Psoas muscle (tissue), 8 donors: Measurements from ENCODE around the gene SLF2. TPM values are rescaled to one million over a fixed set of nuclear protein-coding genes. Genes with fewer than 3 reads are reported as not detected.

Experiments used
- ATAC-seq, 4 donors: fragments of 200-7000 bp; cut with Tn5 transposase; one replicate each; pipeline ENCODE4 v1.9.1; 2020; ENCODE audit warnings: moderate library complexity in 3 of 4, mild to moderate bottlenecking in 2 of 4
- DNase-seq, 2 donors: peaks; one replicate each; pipeline ENCODE4 v3.0.0-alpha.2; 2020
- H3K27ac ChIP-seq: fragments of 200-600 bp; one replicate; pipeline ENCODE4 v1.8.0; 2022
- H3K27me3 ChIP-seq, 3 donors: fragments of 200-600 bp in 1 of 3; one replicate each; pipeline versions ENCODE4 v1.6.1 to v1.8.0; 2013 to 2022; ENCODE audit warnings: low read length in 2 of 3, mild to moderate bottlenecking in 2 of 3, moderate library complexity in 1 of 3; ENCODE audit not compliant: insufficient read depth in 3 of 3
- H3K36me3 ChIP-seq, 2 donors: fragments of 200-600 bp in 1 of 2; one replicate each; pipeline versions ENCODE4 v1.6.1 to v1.8.0; 2013 to 2022; ENCODE audit warnings: low read depth in 1 of 2, mild to moderate bottlenecking in 1 of 2, moderate library complexity in 1 of 2; ENCODE audit not compliant: insufficient read depth in 1 of 2
- H3K4me1 ChIP-seq: fragments of 200-600 bp; one replicate; pipeline ENCODE4 v1.8.0; 2022
- H3K4me3 ChIP-seq: fragments of 200-600 bp; one replicate; pipeline ENCODE4 v1.8.0; 2022; ENCODE audit warnings: mild to moderate bottlenecking
- H3K9me3 ChIP-seq: fragments of 200-600 bp; one replicate; pipeline ENCODE4 v1.8.0; 2022
- WGBS, 3 donors: extraction: QIAGEN DNeasy Blood & Tissue Kit; methylation state at CpG; one replicate each; pipeline versions ENCODE4 v1.1.6 to v1.1.7; 2013; 5-methylcytosine and 5-hydroxymethylcytosine counted together
- intact Hi-C, 2 donors: fragments of 100-400 bp; cut with DNase I; formaldehyde crosslinking; loops; one replicate each; pipeline versions ENCODE4 v1.11.0 to v1.14.2; 2022
- polyA plus RNA-seq, 3 donors: library from polyadenylated mRNA; stranded (reverse); fragments of 200-250 nt; gene quantifications; one replicate each; pipeline ENCODE4 v1.2.3, GENCODE V29; 2013
- total RNA-seq, 4 donors: library from RNA; stranded (reverse); fragmentation: NEBNext Ultra II Directional in 2 of 4; extraction: Animal tissue kit (Norgen Biotek cat#: 25700) in 2 of 4; gene quantifications; one replicate each; pipeline versions ENCODE4 v1.2.1 to v1.2.4, GENCODE V29; 2021 to 2023
- TF ChIP-seq, protein P1 (sequence below): fragments of 200-600 bp; IDR thresholded peaks from one replicate; pipeline ENCODE4 v1.8.0; 2022; ENCODE audit warnings: antibody characterized with exemption
- donor health status: healthy with polysubstance abuse.
- donor health status: DM: no; HTN: no; CAD: no; lungs with moderate emphysema.
- donor health status: Bipolar disorder and iron deficiency.
- donor health status: healthy.
- donor health status: DM: yes; HTN: yes; CAD: no.
- donor health status: DM: no; HTN: no; CAD: no.
- donor health status: DM: no; HTN: no; CAD: no.
- donor health status: DM: yes; HTN: yes; CAD: no.

The SLF2 gene
- total and polyA plus RNA-seq, 7 donors: 8.0 to 26.9 (median 20.1) TPM

DNA sequence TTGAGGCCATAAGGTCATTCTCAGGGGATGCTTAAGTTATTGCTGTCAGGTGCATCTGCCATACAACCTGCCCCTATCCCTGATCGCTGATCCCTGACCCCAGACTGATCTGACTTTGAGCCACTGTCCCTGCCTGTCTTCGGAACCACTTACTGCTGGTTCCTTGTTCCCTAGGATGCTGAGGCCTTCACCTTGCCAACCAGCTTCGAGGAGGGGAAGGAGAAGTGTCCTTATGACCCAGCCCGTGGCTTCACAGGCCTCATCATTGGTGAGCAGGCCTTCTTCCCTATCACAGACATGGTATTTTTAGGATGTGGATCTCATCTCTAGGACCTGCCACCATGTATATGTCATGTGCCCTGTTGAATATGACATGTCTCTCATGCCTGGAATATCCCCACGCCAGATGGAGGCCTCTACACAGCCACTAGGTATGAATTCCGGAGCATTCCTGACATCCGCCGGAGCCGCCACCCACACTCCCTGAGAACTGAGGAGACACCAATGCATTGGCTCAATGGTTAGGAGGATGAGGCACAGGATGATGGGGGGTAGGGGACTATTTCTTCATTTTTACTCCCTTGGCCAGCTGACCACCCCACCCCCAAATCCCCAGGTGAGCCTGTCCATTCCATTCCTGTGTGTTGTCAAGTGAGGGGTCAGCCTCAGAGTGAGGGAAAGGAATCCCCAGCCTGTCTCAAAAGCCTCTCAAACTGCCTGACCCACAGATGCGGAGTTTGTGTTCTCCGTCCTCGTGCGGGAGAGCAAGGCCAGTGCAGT, 65.5 kb downstream of the SLF2 start:
- intact Hi-C loops: no loop called here
- Histone ChIP-seq H3K4me1 (no peaks in the 10 kb centered on the region), H3K27me3 (no peaks in the 10 kb centered on the region), H3K4me3 (no peak overlapping the region), H3K36me3 (peaks cover 0 to 51% of the 10 kb centered on the region in 2 donors), H3K9me3 (no peaks in the 10 kb centered on the region), H3K27ac (no peak overlapping the region)
- 87 to 92% (median 89%) methylated on average over 13 of the region's 13 CpGs for WGBS, 3 donors
- TF ChIP-seq, protein P1, sequence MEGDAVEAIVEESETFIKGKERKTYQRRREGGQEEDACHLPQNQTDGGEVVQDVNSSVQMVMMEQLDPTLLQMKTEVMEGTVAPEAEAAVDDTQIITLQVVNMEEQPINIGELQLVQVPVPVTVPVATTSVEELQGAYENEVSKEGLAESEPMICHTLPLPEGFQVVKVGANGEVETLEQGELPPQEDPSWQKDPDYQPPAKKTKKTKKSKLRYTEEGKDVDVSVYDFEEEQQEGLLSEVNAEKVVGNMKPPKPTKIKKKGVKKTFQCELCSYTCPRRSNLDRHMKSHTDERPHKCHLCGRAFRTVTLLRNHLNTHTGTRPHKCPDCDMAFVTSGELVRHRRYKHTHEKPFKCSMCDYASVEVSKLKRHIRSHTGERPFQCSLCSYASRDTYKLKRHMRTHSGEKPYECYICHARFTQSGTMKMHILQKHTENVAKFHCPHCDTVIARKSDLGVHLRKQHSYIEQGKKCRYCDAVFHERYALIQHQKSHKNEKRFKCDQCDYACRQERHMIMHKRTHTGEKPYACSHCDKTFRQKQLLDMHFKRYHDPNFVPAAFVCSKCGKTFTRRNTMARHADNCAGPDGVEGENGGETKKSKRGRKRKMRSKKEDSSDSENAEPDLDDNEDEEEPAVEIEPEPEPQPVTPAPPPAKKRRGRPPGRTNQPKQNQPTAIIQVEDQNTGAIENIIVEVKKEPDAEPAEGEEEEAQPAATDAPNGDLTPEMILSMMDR: no peak
- ATAC-seq (no peak), DNase-seq (peak in 1 of 2 donors; percentile 2)

DNA sequence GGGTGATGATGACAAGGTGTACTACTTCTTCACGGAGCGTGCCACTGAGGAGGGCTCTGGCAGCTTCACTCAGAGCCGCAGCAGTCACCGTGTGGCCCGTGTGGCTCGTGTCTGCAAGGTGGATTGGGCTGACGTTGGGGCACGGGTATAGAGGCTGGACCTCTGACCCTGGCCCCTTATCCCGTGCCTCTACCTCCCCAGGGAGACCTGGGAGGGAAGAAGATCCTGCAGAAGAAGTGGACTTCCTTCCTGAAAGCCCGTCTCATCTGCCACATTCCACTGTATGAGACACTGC, 66.1 kb downstream of the SLF2 start:
- DNase-seq (no peak), ATAC-seq (no peak)
- Histone ChIP-seq H3K9me3 (no peaks in the 10 kb centered on the region), H3K4me1 (no peaks in the 10 kb centered on the region), H3K4me3 (no peak overlapping the region), H3K27me3 (no peaks in the 10 kb centered on the region), H3K36me3 (peaks cover 0 to 56% of the 10 kb centered on the region in 2 donors), H3K27ac (no peak overlapping the region)
- 76 to 81% (median 77%) methylated on average over 10 of the region's 10 CpGs for WGBS, 3 donors
- TF ChIP-seq, protein P1: no peak
- intact Hi-C loops: no loop called here

DNA sequence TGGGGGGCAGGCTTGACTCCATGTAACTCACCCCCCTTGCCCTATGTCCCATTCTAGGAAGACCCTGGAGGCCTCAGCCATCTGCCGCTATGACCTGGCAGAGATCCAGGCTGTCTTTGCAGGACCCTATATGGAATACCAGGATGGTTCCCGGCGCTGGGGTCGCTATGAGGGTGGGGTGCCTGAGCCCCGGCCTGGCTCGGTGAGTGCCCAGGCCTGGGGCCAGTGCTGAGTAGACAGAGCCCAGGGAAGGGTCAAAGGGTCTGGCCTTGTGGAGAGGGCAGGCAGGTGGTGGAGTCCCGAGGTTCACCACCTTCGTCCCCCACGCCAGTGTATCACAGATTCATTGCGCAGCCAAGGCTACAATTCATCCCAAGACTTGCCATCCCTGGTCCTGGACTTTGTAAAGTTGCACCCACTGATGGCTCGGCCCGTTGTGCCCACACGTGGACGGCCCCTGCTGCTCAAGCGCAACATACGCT, 67.1 kb downstream of the SLF2 start:
- DNase-seq (peak in 1 of 2 donors; percentile 35), ATAC-seq (no peak)
- intact Hi-C loops: no loop called here
- H3K36me3 ChIP-seq: peaks cover 0 to 64% of the 10 kb centered on the region in 2 donors
- H3K9me3 ChIP-seq: no peaks in the 10 kb centered on the region
- no peak overlapping the region for H3K4me3 ChIP-seq
- H3K4me1 ChIP-seq: no peaks in the 10 kb centered on the region
- 86 to 89% (median 89%) methylated on average over 16 of the region's 16 CpGs for WGBS, 3 donors
- no peaks in the 10 kb centered on the region for H3K27me3 ChIP-seq
- H3K27ac ChIP-seq: no peak overlapping the region
- TF ChIP-seq, protein P1: no peak

DNA sequence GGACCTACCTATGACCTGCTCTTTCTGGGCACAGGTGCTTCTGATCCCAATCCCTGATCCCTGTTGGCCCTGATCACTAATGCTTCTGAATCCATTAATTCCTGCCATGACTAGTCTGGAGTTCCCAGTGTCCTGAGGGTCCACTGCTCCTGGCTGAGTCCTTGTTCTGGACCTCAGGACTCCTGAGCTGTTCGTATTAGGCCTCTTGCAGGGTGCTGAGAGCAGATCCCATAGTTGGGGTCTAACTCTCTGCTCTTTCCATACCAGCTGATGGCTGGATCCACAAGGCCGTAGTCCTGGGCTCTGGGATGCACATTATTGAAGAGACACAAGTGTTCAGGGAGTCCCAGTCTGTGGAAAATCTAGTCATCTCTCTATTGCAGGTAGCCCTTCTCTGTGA, 67.5 kb downstream of the SLF2 start:
- peaks cover 0 to 68% of the 10 kb centered on the region in 2 donors for H3K36me3 ChIP-seq
- DNase-seq: peak in 1 of 2 donors; percentile 1
- 89 to 98% (median 92%) methylated on average over 2 of the region's 2 CpGs for WGBS, 3 donors

More for the DNA sequence above, 67.5 kb downstream of the SLF2 start:
- no peak overlapping the region for H3K4me3 ChIP-seq
- H3K4me1 ChIP-seq: no peaks in the 10 kb centered on the region
- no peak for ATAC-seq
- H3K27ac ChIP-seq: no peak overlapping the region
- TF ChIP-seq, protein P1: no peak
- no peaks in the 10 kb centered on the region for H3K27me3 ChIP-seq
- intact Hi-C loops: no loop called here
- no peaks in the 10 kb centered on the region for H3K9me3 ChIP-seq
